ENCODE measurements around the gene CHN2.

CHN2 gene

DNA sequence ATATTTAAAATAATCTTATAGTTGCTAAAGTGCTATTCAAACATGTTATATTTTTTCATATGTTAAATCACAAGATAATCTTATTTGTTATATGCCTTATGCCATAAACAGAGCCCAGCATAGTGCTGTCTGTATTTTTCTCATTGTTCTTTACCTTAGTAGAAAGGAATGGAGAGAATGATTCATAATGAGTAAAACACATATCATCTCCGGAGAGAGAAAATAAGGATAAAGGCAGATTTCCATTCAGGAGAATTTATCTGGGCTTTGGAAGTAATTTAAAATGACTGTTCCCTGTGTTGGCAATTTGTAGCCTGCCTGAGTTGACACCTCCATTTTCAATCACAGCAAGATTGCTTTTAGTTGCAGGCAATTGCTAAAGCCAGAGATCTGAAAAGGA is 30.2 kb downstream of the CHN2 start:
- no peak for DNase-seq (ENCODE audit: low read depth, low spot score)

DNA sequence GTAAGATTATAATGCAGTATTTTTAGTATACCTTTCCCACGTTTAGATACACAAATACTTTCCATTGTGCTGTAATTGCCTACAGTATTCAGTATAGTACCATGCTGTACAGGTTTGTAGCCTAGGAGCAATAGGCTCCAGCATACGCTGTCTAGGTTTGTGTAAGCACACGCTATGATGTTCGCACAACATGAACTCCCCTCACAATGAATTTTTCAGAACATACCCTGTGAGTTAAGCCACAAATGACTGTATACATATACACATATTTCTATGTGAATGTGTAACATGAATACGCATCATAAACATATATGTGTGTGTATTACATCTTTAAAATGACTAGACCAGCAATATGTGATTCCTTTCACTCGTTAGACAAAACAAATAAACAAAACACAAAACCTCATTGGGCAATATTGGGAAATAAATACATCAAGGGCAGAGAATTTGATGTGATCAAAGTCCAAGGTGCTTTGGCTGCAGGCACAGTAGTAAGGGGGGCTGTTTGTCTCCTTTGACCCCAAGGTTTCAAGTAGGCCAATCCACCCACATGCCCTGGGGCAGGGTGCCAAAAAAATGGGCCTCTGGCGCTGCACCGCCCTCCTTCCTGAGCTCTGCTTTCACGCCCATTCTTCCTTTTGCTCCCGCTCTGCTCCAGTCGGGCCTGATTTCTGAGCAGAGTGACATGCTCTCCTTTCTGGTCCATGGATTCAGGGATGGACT is 33.9 kb downstream of the CHN2 start:
- DNase-seq (ENCODE audit: low read depth, low spot score) = no peak

DNA sequence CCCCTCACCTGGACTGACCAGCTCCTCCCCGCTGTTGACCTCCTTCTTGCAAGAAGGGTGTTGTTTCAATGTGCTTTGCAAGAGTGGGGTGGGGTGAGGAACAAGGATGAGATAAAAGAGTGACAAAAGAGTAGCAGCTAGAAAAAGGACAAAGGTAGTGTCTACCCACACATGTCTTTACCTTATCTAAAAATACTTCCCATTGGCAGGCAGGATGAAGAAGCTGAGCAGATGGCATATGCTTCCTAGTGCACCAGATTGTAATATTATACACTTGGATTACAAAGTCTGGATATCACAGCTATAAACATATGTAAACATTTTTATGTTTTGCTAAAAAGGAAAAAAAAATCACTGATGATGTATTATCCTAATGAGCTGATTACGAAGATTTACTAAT is 34.5 kb downstream of the CHN2 start:
- no peak for DNase-seq (ENCODE audit: low read depth, low spot score)

DNA sequence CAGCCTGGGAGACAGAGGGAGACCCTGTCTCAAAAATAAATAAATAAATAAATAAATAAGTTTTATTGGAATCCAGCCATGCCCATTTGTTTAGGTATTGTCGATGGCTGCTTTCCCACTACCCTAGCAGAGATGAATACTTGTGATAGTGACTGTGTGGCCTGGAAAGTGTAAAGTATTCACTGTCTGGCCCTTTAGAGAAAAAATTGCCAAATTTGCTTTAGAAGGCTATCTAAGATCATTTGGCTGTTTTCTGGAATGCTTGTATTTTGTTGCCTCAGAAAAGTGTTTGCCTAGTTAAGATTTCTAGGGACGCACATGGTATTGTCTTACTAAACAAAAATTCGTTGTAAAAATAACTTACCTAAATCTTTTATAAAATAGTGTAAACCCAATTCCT is 35.4 kb downstream of the CHN2 start:
- no peak for DNase-seq (ENCODE audit: low read depth, low spot score)

DNA sequence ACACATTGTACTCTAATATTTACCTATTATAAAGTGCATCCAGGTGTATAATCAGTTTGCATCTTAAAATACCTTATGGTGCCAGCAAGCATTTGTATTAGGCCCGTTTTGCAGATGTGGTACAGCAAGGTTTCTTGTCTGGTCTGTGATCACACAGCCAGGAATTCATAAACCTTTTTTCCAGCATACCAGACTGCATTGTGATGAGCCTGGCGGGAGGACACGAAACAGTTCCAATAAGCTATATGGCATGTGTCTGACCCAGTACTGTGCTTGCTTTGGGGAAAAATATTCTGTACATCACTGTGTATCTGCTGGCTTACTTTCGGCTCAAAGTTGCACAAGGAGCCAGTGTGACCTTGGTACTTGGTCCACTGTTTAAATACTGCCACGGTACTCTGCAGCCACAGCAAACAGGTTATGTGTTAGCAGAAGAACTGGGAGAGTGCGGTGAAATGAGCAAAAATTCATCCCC is 36.3 kb downstream of the CHN2 start:
- DNase-seq (ENCODE audit: low read depth, low spot score) = no peak

DNA sequence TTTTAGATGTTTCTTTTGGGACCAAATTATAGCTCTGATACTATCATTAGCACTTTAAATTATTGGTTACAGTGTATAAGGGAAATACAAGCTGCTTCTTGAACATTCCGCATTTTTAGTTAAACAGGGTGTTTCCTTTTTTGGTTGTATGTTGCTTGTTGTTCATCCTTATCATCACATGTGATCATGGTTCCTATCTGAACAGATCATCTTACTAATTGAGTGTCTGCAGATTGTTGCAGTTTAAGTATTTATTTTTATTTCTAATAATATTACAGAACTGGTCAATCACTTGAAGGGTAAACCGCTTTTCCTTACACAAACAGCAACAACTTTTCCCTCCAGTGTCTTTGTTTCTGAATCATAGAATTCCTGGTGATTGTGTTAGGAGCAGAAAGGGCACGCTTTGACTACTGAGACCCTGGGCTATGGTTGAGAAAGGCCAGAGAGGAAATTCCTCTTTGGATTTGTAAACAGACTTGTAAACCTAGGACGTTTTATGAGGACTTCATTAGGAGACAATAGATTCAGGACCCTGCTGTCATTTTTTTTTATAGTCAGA is 37.2 kb downstream of the CHN2 start:
- DNase-seq (ENCODE audit: low read depth, low spot score) = no peak

DNA sequence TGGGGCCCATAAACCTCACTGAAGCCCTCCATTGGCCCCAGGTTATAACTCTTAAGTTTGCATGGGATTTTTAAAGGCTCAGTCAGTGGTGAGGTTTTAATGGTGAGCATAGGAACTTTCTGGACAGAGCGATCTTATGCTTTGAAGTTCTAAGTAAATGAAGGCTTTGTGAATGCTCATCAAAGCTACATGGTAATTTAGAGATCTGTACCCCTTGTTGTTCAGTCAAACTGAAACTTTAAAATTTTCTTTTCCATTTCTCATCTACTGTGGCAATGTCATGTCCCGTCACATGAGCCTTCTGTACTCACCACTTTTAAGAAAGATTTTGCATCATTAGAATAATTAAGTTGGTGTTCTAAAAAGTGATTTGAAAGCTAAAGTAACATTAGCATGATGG is 39.9 kb downstream of the CHN2 start:
- no peak for DNase-seq (ENCODE audit: low read depth, low spot score)

DNA sequence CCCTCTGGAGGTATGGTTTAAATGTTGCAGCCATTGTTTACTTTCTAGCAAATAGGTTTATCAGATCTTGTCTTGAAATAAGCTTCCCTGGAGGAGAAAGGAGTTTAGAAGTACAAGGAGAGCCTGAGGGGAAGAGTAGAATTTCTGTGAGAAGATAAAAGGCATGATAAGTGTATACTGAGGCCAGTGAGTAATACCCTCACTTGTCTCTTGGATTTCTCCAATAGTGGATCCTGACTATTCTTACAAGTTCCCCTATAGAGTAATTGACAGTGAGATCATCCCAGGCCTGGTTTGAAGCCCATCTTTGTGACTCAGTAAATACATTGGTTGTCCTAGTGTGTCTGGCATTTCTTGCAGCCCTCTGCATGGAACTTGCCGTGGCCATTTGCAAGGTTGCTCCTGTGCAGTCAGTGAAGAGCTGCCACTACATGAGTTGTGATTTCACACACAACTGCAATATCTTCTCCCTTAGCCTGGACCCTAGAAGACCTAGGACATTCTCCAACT is 41.6 kb downstream of the CHN2 start:
- DNase-seq (ENCODE audit: low read depth, low spot score) = no peak

DNA sequence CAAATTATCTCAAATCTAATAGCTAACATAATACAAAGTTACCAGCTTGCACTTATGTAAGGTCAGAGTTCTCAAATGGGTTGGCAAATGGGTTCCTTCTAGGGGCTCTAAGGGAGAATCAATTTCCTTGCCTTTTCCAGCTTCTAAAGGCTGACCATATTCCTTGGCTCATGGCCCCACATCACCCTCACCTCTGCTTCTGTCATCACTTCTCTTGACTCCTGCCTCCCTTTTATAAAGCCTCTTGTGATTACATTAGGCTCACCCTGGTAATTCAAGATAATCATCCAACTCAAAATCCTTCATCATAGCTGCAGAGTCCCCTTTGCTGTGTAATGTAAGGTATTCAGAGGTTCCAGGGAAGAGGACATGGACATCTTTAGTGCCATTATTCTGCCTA is 42.1 kb downstream of the CHN2 start:
- DNase-seq (ENCODE audit: low read depth, low spot score) = no peak

DNA sequence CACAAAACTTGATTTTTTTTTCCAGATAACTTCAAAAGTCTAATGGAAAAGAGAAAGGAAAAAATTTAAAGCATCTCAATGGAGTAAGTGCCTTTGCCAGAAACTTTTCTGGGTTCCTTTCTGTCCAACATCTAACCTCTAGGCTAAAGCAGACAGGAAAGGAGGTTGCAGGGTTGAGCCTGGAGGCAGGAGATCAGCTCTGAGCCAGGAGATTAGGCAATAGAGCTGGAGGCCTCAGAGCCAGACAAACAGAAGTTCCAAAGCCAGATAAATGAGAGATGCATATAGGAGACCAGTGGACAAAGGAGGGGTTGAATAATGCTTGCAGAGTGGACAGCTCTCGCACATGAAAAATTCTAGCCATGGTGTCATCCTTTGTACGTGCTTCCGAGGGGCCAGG is 42.9 kb downstream of the CHN2 start:
- DNase-seq (ENCODE audit: low read depth, low spot score) = no peak

DNA sequence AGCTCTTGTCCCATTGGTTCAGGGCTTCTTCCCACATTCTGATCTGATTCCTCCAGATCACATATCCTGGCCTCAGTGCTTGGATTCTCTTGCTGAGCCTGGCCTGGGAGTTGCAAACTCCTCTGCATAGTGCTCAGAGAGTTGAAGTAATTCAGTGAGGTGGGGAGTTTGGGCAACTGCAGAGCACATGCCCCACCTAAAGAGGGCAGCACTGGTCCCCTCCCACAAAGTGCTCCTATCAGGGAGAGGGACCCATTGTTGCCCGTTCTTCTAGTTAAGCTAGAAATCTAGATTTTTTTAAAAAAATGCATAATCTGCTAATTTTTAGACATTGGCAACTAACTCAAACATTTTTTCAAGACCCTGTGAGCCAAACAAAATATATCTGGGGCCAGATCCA is 45.1 kb downstream of the CHN2 start:
- DNase-seq (ENCODE audit: low read depth, low spot score) = no peak

DNA sequence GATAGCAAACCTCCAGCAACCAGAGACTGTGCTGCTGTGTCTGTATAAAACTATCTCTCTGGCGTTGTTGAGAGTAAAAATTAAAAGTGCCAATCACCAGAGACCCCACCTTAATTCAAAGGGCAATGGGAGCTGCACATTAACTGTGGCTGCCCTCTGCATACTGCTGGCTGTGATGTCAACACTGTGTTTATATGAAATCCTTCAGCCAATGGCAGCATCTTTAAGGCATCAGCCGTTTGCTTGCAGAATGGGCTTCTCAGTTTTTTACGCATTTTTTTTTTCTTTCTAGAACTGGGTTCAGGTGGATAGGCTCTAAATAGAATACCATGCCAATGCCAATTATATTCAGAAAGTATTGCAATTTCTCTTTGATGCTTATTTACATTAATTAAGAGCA is 47.7 kb downstream of the CHN2 start:
- no peak for DNase-seq (ENCODE audit: low read depth, low spot score)

DNA sequence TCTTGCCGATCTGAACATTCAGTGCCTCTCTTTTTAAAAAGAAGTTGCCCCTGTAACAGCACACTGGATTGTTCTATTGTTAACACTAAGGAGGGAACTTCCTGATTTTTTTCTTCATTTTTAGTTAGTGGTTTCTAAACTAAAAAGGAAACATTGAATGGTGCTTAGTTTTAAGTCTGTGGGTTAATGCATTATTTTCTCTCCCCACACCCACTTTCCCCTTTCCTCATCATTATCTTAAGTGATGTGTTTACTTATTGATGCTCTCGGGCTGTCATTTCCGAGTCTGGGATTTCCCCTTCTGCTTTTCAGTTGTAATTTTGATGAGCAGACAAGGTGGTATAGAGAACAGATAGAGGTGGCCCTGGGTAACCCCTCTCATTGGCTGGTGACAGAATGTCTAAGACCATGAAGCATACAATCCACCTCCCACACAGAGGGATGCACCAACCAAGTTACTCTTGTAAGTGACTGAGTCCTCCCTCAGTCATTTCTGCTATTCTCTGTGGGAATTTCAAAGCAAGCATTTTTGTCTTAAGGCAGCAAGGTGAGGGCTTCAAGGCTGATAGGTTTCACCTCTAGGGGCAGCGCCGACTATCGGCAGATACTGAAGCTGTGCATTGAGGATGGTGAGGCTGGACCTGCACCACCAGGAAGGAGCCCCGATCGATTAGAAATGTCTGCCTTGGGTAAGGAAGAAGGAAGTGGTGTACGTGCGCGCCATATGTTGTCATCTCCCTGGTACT is 49.5 kb downstream of the CHN2 start:
- no peak for DNase-seq (ENCODE audit: low read depth, low spot score)

DNA sequence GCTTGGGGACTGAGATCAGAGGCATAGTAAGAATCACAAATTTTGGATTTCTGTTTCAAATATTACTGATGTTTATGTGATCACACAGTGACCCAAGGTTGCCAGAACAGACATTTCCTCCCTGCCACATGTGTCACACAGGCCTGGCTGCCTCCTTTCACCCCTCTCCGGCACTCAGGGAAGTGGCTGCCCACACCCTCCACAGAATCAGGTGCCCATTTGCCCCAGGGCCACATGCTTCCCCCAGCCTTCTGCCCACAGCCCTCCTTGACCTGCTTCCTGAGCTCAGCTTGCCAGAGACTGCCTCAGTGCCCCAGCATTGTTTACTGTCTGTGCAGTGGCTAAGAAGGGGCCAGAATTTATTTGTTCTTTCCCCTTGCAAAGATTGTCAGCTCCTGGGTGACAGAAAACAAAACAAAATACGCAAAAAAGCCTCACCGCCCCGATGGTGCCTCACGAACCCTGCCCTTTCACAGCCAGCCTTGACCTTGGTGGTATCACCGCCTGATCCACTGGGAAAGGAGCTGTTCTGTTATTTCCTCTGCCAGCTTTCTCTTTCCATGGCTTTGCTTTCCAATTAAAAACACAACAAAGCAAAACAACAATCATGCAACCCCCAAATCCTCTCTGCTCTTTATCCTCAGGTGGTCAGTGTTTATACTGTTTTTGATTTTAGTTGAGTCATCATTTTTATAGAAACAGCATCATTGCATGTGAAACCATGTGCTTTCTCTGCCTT is 52.8 kb downstream of the CHN2 start:
- DNase-seq (ENCODE audit: low read depth, low spot score) = no peak

DNA sequence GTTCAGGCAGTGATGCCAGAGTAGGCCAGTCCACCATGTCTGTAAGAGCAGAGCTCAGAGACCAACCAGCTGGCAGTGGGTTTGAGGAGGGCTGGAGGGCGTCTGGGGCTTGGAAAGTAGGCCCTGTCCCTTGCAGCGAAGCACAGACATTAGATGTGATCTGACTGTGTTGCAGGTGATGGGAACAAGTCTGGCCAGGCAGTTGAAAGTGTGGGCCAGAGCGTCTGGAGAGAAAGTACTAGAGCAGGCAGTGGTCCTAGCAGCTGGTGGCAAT is 53.3 kb downstream of the CHN2 start:
- no peak for DNase-seq (ENCODE audit: low read depth, low spot score)

DNA sequence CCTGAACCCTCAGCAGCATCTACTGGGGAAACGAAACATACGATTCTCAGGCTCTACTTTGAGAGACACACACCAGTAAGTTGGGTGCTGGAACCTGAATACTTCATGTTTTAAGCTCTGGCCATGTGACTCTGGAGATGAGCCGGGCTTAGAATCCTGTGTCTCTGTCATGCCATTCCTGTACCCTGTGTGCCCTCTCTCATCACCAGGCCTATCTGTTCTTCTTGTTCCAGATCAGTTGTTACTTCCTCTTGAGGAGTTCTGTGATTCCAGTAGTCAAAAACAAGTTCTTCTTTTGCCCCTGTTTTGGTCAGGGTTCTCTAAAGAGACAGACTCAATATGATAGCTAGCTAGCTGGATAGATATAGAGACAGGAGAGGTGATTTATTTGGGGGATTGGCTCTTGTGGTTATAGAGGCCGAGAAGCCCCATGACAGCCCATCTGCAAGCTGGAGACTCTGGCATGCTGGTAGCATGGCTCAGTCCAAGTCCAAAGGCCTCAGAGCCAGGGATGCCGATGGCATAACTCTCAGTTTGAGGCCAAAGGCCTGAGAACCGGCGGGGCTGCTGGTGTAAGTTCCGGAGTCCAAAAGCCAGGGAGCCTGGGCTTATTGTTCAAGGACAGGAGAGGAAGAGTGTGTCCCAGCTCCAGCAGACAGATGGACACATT is 54.3 kb downstream of the CHN2 start:
- DNase-seq (ENCODE audit: low read depth, low spot score) = no peak

DNA sequence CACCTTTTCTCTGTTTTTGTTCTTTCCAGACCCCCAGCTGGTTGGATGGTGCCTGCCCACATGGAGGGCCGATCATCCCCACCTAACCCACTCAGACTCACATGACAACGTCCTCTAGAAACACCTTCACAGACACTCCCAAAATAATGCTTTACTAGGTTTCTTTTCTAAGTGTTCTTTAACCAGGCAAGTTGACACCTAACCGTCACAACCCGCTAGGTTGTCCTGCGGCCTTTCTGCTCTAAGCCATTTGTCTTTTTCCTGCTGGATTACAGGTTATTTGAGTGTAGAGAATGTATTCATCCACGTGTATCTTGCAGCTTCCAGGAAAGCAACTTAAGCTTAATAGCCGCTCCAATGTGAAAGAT is 54.8 kb downstream of the CHN2 start:
- no peak for DNase-seq (ENCODE audit: low read depth, low spot score)

DNA sequence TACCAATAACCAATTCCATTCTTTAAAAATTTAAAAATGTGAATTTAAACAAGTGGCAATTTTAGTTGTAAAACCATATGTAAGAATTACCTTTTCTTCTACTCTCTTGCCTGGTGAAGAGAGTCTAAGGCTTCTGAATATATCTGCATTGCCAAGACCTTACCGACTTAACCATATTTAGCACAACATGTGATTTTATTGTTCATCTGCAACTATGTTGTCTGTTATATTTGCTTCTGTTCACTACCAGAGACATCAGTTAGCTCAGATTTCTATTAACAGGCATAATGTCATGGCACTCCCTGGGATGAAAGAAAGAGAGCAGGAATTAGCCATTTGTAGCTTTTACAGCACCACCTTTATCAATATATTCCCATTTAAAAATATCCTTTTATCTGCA is 55.3 kb downstream of the CHN2 start:
- DNase-seq (ENCODE audit: low read depth, low spot score) = no peak

DNA sequence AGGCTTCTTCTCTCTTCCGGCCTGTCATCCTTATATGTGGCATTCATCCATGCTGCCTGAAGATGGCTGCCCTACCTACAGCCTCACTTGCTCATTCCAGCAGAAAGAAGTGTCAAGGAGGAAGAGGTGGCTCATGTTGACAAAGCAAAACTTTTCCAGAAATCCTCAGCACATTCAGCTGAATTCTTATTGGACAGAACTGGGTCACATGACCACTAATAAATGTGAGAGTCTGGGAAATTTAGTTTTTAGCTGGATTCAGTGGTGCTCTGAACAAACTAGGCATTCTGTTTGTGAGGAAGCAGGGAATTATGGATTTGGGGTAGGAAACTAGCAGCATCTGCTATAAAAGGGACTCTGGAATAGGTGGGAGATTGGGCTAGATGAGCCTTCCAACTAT is 58.6 kb downstream of the CHN2 start:
- no peak for DNase-seq (ENCODE audit: low read depth, low spot score)

DNA sequence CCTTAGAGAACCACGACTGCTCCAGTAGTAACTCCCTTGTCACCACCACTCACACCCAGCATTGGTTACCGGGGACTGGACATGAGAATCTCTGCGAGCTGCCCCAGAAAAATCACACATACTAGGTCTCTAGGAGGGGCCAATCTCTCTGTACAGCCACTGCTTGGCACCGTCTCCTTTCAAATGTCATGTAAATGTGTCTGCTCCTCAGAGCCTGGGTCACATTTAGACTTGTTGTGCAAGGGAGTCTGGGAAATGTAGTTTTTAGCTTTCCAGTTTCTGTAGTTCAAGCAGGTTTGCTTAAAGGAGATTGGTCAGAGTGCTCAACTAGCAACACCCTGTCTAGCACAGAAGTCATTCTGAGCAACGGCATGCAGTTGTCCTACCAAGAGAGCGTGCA is 60.0 kb downstream of the CHN2 start:
- DNase-seq (ENCODE audit: low read depth, low spot score) = no peak

DNA sequence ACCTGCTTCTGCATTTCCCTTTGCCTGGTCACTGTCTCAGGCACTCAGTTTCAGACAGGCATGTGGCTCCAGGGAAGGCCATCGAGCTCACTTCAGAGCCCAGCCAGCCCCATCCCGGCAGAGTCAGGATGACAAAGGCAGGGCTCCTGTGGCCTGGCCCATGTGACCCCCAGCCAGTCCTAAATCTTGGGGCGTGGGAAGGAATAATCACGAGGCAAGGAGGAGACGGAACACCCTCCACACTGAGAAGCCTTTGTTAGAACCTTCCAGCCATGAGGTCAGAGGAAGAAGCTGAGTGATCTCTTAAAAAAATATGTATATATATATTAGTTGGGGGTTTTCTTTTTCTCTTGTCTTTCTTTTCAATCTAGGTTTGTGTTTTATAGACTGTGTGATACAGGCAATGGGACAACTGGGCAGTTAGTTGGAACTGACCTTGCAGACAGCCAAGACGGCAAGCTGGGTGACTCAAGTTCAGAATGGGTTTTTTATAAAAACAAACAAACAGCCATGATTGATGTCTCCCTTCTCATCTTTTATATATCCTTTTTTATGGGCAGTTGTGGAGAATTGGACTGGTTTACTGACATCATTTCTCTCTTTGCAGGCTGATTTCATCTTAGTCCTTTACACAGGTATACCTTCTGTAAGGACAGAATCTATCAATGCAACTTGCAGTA is 60.8 kb downstream of the CHN2 start:
- DNase-seq (ENCODE audit: low read depth, low spot score) = no peak

Measured in smooth muscle cell of the brain vasculature (primary cell).